Activated naive CD8-positive, alpha-beta T cell (primary cell): ENCODE data around the gene NCAN.
"Not testable (repeated sequence)": the region's sequence is repeated elsewhere in the genome, so short reads cannot be mapped to it uniquely, and the experiment has no call there.

Source experiments
- H3K27ac Mint-ChIP-seq: one replicate; pipeline ENCODE4 v1.8.0; 2021; ENCODE audit warnings: mixed read lengths
- H3K27me3 Mint-ChIP-seq: one replicate; pipeline ENCODE4 v1.8.0; 2021; ENCODE audit warnings: mixed read lengths
- H3K36me3 Mint-ChIP-seq: one replicate; pipeline ENCODE4 v1.8.0; 2021; ENCODE audit warnings: mixed read lengths
- H3K4me1 Mint-ChIP-seq: one replicate; pipeline ENCODE4 v1.8.0; 2021; ENCODE audit warnings: low read depth, mixed read lengths
- H3K4me3 Mint-ChIP-seq: one replicate; pipeline ENCODE4 v1.8.0; 2021; ENCODE audit warnings: mild to moderate bottlenecking, mixed read lengths
- H3K9me3 Mint-ChIP-seq: one replicate; pipeline ENCODE4 v1.8.0; 2021; ENCODE audit warnings: low read depth, mixed read lengths

NCAN gene

DNA sequence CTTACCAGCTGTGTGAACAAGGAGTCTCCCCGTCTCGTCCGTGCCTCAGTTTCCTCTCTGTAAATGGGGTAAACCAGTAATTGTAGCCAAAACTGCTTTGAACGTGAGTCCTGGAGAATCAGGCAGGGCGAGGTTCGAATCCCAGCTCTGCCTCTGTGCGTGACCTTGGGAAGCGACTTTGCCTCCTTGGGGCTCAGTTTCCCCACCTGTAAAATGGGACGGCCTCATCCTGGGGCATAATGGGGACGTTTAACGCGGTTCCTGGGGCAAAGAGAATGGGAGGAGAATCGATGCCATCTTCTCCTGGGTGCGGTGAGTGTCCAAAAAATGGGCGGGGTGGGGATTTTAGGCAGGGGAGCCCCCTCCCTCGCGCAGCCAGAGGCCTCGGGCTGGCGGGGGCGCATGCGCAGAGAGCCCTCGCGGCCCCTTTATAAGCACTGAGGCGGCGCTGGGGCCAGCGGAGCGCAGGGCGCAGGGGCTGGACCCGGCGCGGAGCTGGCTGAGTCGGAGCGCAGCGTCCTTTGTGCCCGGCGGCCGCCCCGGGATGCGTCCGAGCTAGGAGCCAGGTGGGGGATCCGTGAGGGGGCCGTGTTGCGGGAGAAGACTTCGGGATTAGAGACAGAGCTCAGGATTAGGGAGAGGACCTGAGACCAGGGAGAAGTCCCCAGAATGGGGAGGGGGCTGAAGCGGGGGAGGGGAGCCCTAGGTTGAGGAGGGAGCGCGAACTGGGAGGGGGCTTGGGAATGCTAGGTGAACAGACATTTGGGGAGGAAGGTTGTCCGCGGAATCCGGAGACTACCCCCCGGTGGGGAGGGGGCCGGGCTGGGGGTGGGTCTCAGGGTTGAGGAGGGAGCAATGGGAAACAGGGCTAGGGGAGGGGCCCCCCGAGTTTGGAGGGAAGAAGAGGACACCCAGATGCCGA, at the start of gene NCAN:
NCAN (plus strand) TSS at position 460 of the 922 bp plus-strand sequence. CDS start 4,996 bp downstream, outside the sequence.
- no peak within 1 kb of the TSS for H3K27ac Mint-ChIP-seq
- H3K4me1 Mint-ChIP-seq: peaks cover 14% of the 10 kb centered on the region
- no peaks in the 10 kb centered on the region for H3K36me3 Mint-ChIP-seq
- peaks cover 28% of the 10 kb centered on the region for H3K27me3 Mint-ChIP-seq
- no peaks in the 10 kb centered on the region for H3K9me3 Mint-ChIP-seq
- no peak within 1 kb of the TSS for H3K4me3 Mint-ChIP-seq

DNA sequence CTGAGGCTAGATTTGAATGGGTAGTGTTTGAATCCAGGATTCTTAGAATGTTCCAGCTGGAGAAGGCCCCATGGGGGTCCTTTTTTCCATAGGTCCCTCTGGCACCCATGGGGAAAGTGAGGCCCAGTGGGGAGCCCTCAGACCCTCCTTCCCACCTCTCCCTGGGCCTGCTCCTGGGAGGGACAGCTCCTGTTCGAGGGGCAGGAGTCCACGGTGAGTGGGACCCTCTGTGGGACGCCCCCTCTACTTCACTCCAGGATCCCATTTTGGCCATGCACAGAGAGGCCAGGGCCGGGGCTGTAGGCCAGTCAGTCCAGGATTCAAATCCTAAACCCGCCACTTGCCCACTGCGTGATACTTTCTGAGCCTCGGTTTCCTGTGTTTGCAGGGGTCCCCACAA, 49.3 kb upstream of the NCAN start:
- Mint-ChIP-seq H3K27ac (no peak overlapping the region), H3K36me3 (peaks cover 2% of the 10 kb centered on the region)

GRCh38 chr19:19165396-19165795, 46.4 kb upstream of the NCAN start:
- H3K36me3 Mint-ChIP-seq: peaks cover 2% of the 10 kb centered on the region
- H3K27me3 Mint-ChIP-seq: no peaks in the 10 kb centered on the region
- no peak overlapping the region for H3K27ac Mint-ChIP-seq
- no peak overlapping the region for H3K4me3 Mint-ChIP-seq
- H3K9me3 Mint-ChIP-seq: no peaks in the 10 kb centered on the region
- peaks cover 10% of the 10 kb centered on the region for H3K4me1 Mint-ChIP-seq

More for the DNA sequence above, 49.3 kb upstream of the NCAN start:
- H3K27me3 Mint-ChIP-seq: no peaks in the 10 kb centered on the region
- peaks cover 2% of the 10 kb centered on the region for H3K4me1 Mint-ChIP-seq
- no peak overlapping the region for H3K4me3 Mint-ChIP-seq
- no peaks in the 10 kb centered on the region for H3K9me3 Mint-ChIP-seq

DNA sequence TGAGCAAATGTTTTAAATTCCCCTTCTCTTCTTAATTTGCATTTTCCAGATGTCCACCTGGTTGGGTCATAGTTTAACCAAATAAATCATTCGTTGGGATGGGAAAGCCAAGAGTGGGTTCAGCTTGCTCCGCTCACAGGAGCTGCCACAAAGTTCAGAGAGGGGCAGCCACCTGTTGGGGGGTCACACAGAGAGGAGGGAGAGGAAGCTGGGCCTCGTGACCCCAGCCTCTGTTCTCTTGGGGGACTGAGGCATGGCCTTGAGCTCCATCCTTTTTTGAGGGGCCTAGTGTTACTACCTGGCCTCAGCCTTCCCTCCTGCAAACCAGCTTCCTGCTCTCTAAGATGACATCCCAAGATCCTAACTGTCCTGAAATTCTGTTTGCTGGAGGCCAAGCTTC, 44.1 kb upstream of the NCAN start:
- Mint-ChIP-seq H3K27me3 (no peaks in the 10 kb centered on the region), H3K36me3 (no peaks in the 10 kb centered on the region), H3K4me1 (peaks cover 13% of the 10 kb centered on the region), H3K4me3 (no peak overlapping the region), H3K27ac (no peak overlapping the region), H3K9me3 (no peaks in the 10 kb centered on the region)

- H3K27me3 Mint-ChIP-seq: no peaks in the 10 kb centered on the region
- H3K36me3 Mint-ChIP-seq: no peaks in the 10 kb centered on the region
- peaks cover 13% of the 10 kb centered on the region for H3K4me1 Mint-ChIP-seq
- peak overlapping the region; percentile 61 for H3K4me3 Mint-ChIP-seq
- no peak overlapping the region for H3K27ac Mint-ChIP-seq
- no peaks in the 10 kb centered on the region for H3K9me3 Mint-ChIP-seq
These were observed 42.3 kb upstream of the NCAN start for GRCh38 chr19:19169236-19170052.

- H3K36me3 Mint-ChIP-seq: no peaks in the 10 kb centered on the region
- peak within 1 kb of the TSS; percentile 61 for H3K4me3 Mint-ChIP-seq
- no peak within 1 kb of the TSS for H3K27ac Mint-ChIP-seq
- H3K4me1 Mint-ChIP-seq: peaks cover 13% of the 10 kb centered on the region
- no peaks in the 10 kb centered on the region for H3K9me3 Mint-ChIP-seq
- no peaks in the 10 kb centered on the region for H3K27me3 Mint-ChIP-seq
These were observed 41.5 kb upstream of the NCAN start, which contains the start of gene MEF2B for GRCh38 chr19:19170053-19170872. Gene MEF2B (minus strand): TSS chr19:19170263. CDS start chr19:19150735, 19,528 bp downstream.

- Mint-ChIP-seq H3K36me3 (no peaks in the 10 kb centered on the region), H3K9me3 (no peaks in the 10 kb centered on the region), H3K4me3 (peak overlapping the region; percentile 61), H3K27me3 (no peaks in the 10 kb centered on the region), H3K27ac (no peak overlapping the region), H3K4me1 (peaks cover 13% of the 10 kb centered on the region)
These were observed 40.7 kb upstream of the NCAN start for GRCh38 chr19:19170873-19171672.

DNA sequence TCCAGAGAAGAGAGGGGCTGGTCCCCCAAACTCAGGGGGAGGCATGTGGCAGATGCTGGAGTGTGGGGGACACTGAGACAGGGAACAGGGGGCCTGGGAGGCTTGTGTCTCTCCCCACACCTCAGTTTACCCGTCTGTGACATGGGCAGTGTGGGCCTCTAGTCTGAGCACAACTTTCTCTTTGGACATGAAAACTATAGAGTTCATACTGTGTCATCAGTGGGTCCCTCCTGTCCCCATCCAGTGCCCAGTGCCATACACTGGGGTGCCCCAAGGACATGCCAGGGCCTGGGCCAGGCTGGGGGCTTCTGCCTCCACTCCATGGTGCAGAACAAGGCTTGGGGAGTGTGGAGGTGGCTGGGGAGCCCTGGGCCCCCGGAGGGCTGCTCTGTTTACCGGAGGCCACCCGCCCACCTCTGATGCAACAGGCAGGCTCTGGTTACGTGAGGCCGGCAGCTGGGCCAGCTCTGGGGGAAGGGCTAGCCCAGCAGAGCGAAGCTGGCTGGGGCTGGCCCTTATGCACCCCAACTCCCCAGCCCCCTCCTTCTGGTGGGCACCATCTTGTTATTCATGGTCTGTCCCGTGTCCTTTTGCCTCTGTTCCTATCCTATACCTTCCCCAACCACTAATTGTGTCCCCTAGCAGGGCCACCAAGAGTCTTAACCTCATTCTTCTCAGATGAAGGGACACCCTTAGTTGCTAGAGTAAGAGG, 39.8 kb upstream of the NCAN start:
- Mint-ChIP-seq H3K27ac (no peak overlapping the region), H3K4me1 (peaks cover 13% of the 10 kb centered on the region), H3K9me3 (no peaks in the 10 kb centered on the region), H3K27me3 (no peaks in the 10 kb centered on the region), H3K4me3 (no peak overlapping the region), H3K36me3 (no peaks in the 10 kb centered on the region)

GRCh38 chr19:19173243-19173642, 38.5 kb upstream of the NCAN start:
- not testable (repeated sequence) for H3K4me3 Mint-ChIP-seq, H3K27ac Mint-ChIP-seq, H3K9me3 Mint-ChIP-seq, H3K27me3 Mint-ChIP-seq, H3K36me3 Mint-ChIP-seq
- H3K4me1 Mint-ChIP-seq: peaks cover 13% of the 10 kb centered on the region

DNA sequence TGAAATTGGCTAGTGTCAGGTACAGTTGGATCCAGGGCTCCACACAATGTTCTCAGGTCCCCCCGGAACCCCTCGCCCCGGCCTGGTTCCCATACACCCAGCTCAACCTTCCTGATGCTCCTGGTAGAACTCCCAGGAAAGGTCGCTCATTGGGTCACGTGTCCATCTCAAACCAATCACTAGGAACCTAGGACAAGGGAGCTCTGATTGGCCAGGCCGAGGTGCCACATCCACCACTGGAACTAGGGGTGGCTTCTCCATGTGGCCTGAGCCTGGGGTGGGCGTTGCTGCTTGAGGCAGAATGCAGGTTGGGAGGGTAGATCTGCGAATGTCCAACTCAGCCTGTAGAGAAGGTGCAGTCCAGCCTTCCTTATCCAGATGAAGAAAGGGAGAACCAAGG, 34.8 kb upstream of the NCAN start:
- Mint-ChIP-seq H3K4me3 (no peak overlapping the region), H3K27ac (no peak overlapping the region), H3K36me3 (no peaks in the 10 kb centered on the region), H3K27me3 (no peaks in the 10 kb centered on the region), H3K9me3 (no peaks in the 10 kb centered on the region), H3K4me1 (no peaks in the 10 kb centered on the region)

DNA sequence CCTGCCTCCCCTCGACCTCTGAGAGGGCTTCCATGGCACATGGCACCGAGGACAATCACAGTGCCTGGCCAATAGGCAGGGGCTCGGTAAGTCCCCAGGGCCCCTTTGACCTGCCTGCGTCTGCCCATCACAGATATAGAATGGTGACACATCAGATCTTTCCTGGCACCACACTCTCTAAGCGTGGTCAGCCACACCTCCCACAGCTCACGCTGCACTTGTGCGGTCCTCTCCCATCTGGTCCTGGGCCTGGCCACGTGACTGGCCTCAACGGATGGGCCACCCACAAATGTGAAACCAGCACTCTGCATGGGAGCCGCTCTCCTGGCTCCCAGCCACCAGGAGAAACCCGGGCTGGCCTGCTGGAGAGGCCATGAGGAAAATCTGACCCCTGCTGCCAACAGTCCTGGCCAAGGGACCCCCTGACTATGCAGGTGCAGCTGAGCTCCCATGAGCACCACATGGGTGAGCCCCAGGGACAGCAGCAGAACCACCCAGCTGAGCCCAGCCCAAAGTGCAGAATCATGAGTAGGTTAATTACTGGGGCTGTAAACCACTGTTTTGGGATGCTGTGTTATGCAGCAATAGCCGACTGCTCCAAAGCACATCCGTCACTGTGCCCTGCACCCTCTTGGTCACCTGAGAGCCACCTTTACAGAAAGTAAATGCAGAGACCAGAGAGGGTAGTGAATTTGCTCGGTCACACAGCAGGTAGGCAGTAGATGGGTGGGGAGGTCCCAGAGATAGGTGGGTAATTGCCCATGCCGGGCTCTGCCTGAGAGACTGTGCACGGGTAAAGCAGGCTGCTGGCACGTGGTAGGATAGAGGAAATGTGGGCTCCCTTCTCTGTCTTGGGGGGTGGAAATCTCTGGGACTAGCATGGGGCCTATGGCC, 32.0 kb upstream of the NCAN start:
- H3K36me3 Mint-ChIP-seq: no peaks in the 10 kb centered on the region
- no peak overlapping the region for H3K4me3 Mint-ChIP-seq
- no peak overlapping the region for H3K27ac Mint-ChIP-seq
- no peaks in the 10 kb centered on the region for H3K27me3 Mint-ChIP-seq
- no peaks in the 10 kb centered on the region for H3K4me1 Mint-ChIP-seq
- H3K9me3 Mint-ChIP-seq: no peaks in the 10 kb centered on the region

DNA sequence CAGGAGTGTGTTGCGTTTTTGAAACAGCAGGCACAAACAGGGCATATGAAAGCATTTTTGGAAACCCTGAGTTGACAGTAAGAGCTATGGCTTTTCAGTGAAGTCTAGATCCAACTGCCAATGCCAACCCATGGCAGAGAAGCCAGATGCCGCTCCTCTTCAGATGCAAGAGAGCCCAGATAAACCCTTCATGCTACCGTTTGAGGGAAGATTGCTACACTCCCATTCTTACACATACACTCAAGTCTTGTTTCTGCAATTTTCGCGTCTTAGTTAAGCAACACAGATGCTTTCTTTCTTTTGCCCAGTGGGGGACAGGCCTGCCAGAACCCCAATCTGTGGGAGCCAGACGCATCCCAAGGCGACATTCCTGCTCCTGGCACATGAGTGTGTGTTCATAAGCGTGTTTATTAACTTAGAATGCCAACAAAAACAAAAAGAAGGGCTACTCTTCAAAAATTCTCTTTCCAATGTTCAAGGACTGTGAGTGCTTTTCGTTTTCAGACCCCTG, 30.2 kb upstream of the NCAN start:
- Mint-ChIP-seq H3K4me1 (peaks cover 6% of the 10 kb centered on the region), H3K27ac (no peak overlapping the region), H3K36me3 (peaks cover 6% of the 10 kb centered on the region), H3K9me3 (no peaks in the 10 kb centered on the region), H3K27me3 (no peaks in the 10 kb centered on the region), H3K4me3 (no peak overlapping the region)
